Transverse colon (tissue), 4 donors: ENCODE measurements around the gene SYDE2.

Experiments used
- EP300 ChIP-seq: sonication (generic); formaldehyde crosslinking; IDR thresholded peaks from one replicate; pipeline ENCODE4 v1.6.1; 2017; ENCODE audit warnings: antibody characterized with exemption, low read depth
- POLR2A ChIP-seq: fragments of 450-650 bp; IDR thresholded peaks from one replicate; pipeline ENCODE4 v1.6.1; 2016; ENCODE audit warnings: antibody characterized with exemption, mild to moderate bottlenecking, moderate library complexity
- POLR2AphosphoS5 ChIP-seq, 3 donors: sonication (generic); formaldehyde crosslinking; IDR thresholded peaks; one replicate each; pipeline ENCODE4 v1.6.1; 2016; ENCODE audit warnings: antibody characterized with exemption in 3 of 3
- TF ChIP-seq, protein P1 (sequence below), 5 experiments: fragments of 200-600 bp in 3 of 5; fragments of 450-650 bp in 2 of 5; sonication (generic) in 3 of 5; IDR thresholded peaks; 1 replicate in 2 of 5; 2 replicates in 3 of 5; pipeline ENCODE4 v1.5.1; 2016 to 2017; ENCODE audit warnings: antibody characterized with exemption in 5 of 5, inconsistent platforms in 3 of 5, mild to moderate bottlenecking in 2 of 5, moderate library complexity in 1 of 5

GRCh38 chr1:85137660-85138059, 63.2 kb downstream of the SYDE2 start:
- TF ChIP-seq EP300, result no peak
- no peak for TF ChIP-seq POLR2A
- TF ChIP-seq, protein P1, sequence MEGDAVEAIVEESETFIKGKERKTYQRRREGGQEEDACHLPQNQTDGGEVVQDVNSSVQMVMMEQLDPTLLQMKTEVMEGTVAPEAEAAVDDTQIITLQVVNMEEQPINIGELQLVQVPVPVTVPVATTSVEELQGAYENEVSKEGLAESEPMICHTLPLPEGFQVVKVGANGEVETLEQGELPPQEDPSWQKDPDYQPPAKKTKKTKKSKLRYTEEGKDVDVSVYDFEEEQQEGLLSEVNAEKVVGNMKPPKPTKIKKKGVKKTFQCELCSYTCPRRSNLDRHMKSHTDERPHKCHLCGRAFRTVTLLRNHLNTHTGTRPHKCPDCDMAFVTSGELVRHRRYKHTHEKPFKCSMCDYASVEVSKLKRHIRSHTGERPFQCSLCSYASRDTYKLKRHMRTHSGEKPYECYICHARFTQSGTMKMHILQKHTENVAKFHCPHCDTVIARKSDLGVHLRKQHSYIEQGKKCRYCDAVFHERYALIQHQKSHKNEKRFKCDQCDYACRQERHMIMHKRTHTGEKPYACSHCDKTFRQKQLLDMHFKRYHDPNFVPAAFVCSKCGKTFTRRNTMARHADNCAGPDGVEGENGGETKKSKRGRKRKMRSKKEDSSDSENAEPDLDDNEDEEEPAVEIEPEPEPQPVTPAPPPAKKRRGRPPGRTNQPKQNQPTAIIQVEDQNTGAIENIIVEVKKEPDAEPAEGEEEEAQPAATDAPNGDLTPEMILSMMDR (IDR thresholded peaks at IDR 0.05), result no peak
- peak in 2 of 3 donors; percentile 19 to 56 for TF ChIP-seq POLR2AphosphoS5 (IDR thresholded peaks at IDR 0.05)
